IPS-20b (cell line): ENCODE measurements around the gene ULK4.

Experiments used
- H3K27ac ChIP-seq: one replicate; pipeline ENCODE4 v1.5.1; 2013; ENCODE audit warnings: low read length
- H3K27me3 ChIP-seq: 2 replicates; pipeline ENCODE4 v1.6.1; 2013; ENCODE audit warnings: mild to moderate bottlenecking, low read length, inconsistent platforms; ENCODE audit not compliant: insufficient read depth
- H3K36me3 ChIP-seq: 2 replicates; pipeline ENCODE4 v1.6.1; 2013; ENCODE audit warnings: low read depth, mild to moderate bottlenecking, inconsistent platforms, low read length, moderate library complexity; ENCODE audit not compliant: insufficient read depth
- H3K4me1 ChIP-seq: 2 replicates; pipeline ENCODE4 v1.6.1; 2013; ENCODE audit warnings: mild to moderate bottlenecking, control low read depth, inconsistent platforms, low read length, moderate library complexity; ENCODE audit not compliant: insufficient read depth
- H3K4me3 ChIP-seq: 2 replicates; pipeline ENCODE4 v1.5.1; 2013; ENCODE audit warnings: mild to moderate bottlenecking, low read length, inconsistent platforms
- H3K9ac ChIP-seq: 2 replicates; pipeline ENCODE4 v1.6.1; 2013; ENCODE audit warnings: low read depth, mild to moderate bottlenecking, inconsistent platforms, low read length, moderate library complexity
- H3K9me3 ChIP-seq: 2 replicates; pipeline ENCODE4 v1.6.1; 2013; ENCODE audit warnings: mild to moderate bottlenecking, low read depth, low read length, inconsistent platforms; ENCODE audit not compliant: insufficient read depth

ULK4 gene

GRCh38 chr3:41608347-41608746 lies 353.6 kb downstream of the ULK4 start:
- H3K4me3 ChIP-seq, result no peak overlapping the region
- H3K27ac ChIP-seq, result no peak overlapping the region
- H3K36me3 ChIP-seq, result no peaks in the 10 kb centered on the region
- no peaks in the 10 kb centered on the region for H3K27me3 ChIP-seq
- H3K4me1 ChIP-seq, result no peaks in the 10 kb centered on the region
- H3K9me3 ChIP-seq, result no peaks in the 10 kb centered on the region
- H3K9ac ChIP-seq, result no peak overlapping the region

- H3K27ac ChIP-seq, result no peak overlapping the region
- no peaks in the 10 kb centered on the region for H3K9me3 ChIP-seq
- no peaks in the 10 kb centered on the region for H3K27me3 ChIP-seq
- no peak overlapping the region for H3K9ac ChIP-seq
- no peaks in the 10 kb centered on the region for H3K36me3 ChIP-seq
- no peak overlapping the region for H3K4me3 ChIP-seq
- H3K4me1 ChIP-seq, result no peaks in the 10 kb centered on the region
Measured at GRCh38 chr3:41603807-41604206, 358.1 kb downstream of the ULK4 start.

GRCh38 chr3:41602121-41602520 lies 359.8 kb downstream of the ULK4 start:
- Histone ChIP-seq H3K9ac (no peak overlapping the region), H3K27ac (no peak overlapping the region), H3K27me3 (no peaks in the 10 kb centered on the region)

GRCh38 chr3:41601404-41601987 lies 360.4 kb downstream of the ULK4 start:
- no peaks in the 10 kb centered on the region for H3K4me1 ChIP-seq
- H3K9ac ChIP-seq, result no peak overlapping the region
- no peak overlapping the region for H3K27ac ChIP-seq
- no peaks in the 10 kb centered on the region for H3K9me3 ChIP-seq
- H3K27me3 ChIP-seq, result no peaks in the 10 kb centered on the region
- no peaks in the 10 kb centered on the region for H3K36me3 ChIP-seq
- H3K4me3 ChIP-seq, result no peak overlapping the region

More at GRCh38 chr3:41602121-41602520, 359.8 kb downstream of the ULK4 start:
- no peak overlapping the region for H3K4me3 ChIP-seq
- no peaks in the 10 kb centered on the region for H3K36me3 ChIP-seq
- H3K4me1 ChIP-seq, result no peaks in the 10 kb centered on the region
- H3K9me3 ChIP-seq, result no peaks in the 10 kb centered on the region

- H3K9ac ChIP-seq, result no peak overlapping the region
- H3K4me3 ChIP-seq, result no peak overlapping the region
- no peaks in the 10 kb centered on the region for H3K36me3 ChIP-seq
- H3K9me3 ChIP-seq, result no peaks in the 10 kb centered on the region
- no peak overlapping the region for H3K27ac ChIP-seq
- H3K27me3 ChIP-seq, result no peaks in the 10 kb centered on the region
- no peaks in the 10 kb centered on the region for H3K4me1 ChIP-seq
Measured at GRCh38 chr3:41600616-41601015, 361.3 kb downstream of the ULK4 start.

GRCh38 chr3:41599127-41599484 lies 362.8 kb downstream of the ULK4 start:
- Histone ChIP-seq H3K27me3 (no peaks in the 10 kb centered on the region), H3K4me1 (no peaks in the 10 kb centered on the region), H3K9me3 (no peaks in the 10 kb centered on the region), H3K27ac (no peak overlapping the region), H3K4me3 (no peak overlapping the region), H3K9ac (no peak overlapping the region), H3K36me3 (no peaks in the 10 kb centered on the region)

- no peak overlapping the region for H3K4me3 ChIP-seq
- H3K9ac ChIP-seq, result no peak overlapping the region
Measured at GRCh38 chr3:41598402-41599126, 363.3 kb downstream of the ULK4 start.

GRCh38 chr3:41593774-41594173 lies 368.1 kb downstream of the ULK4 start:
- H3K36me3 ChIP-seq, result no peaks in the 10 kb centered on the region
- H3K27ac ChIP-seq, result no peak overlapping the region
- H3K4me1 ChIP-seq, result no peaks in the 10 kb centered on the region
- no peak overlapping the region for H3K4me3 ChIP-seq
- H3K27me3 ChIP-seq, result no peaks in the 10 kb centered on the region
- no peak overlapping the region for H3K9ac ChIP-seq
- H3K9me3 ChIP-seq, result no peaks in the 10 kb centered on the region

More at GRCh38 chr3:41598402-41599126, 363.3 kb downstream of the ULK4 start:
- Histone ChIP-seq H3K4me1 (no peaks in the 10 kb centered on the region), H3K36me3 (no peaks in the 10 kb centered on the region), H3K27me3 (no peaks in the 10 kb centered on the region), H3K27ac (no peak overlapping the region), H3K9me3 (no peaks in the 10 kb centered on the region)

GRCh38 chr3:41592753-41593510 lies 369.0 kb downstream of the ULK4 start:
- Histone ChIP-seq H3K9ac (no peak overlapping the region), H3K4me3 (no peak overlapping the region), H3K36me3 (no peaks in the 10 kb centered on the region), H3K27me3 (no peaks in the 10 kb centered on the region), H3K9me3 (no peaks in the 10 kb centered on the region), H3K27ac (no peak overlapping the region), H3K4me1 (no peaks in the 10 kb centered on the region)

- no peaks in the 10 kb centered on the region for H3K27me3 ChIP-seq
- no peak overlapping the region for H3K27ac ChIP-seq
- no peak overlapping the region for H3K9ac ChIP-seq
- peaks cover 6% of the 10 kb centered on the region; the same call in 1 of the 2 replicates for H3K4me1 ChIP-seq
- no peaks in the 10 kb centered on the region for H3K36me3 ChIP-seq
- H3K4me3 ChIP-seq, result no peak overlapping the region
- H3K9me3 ChIP-seq, result no peaks in the 10 kb centered on the region
Measured at GRCh38 chr3:41583014-41583413, 378.9 kb downstream of the ULK4 start.

GRCh38 chr3:41581700-41582099 lies 380.2 kb downstream of the ULK4 start:
- Histone ChIP-seq H3K9me3 (no peaks in the 10 kb centered on the region), H3K4me3 (no peak overlapping the region), H3K4me1 (peaks cover 13% of the 10 kb centered on the region; the same call in 1 of the 2 replicates), H3K9ac (no peak overlapping the region), H3K27me3 (no peaks in the 10 kb centered on the region), H3K36me3 (no peaks in the 10 kb centered on the region), H3K27ac (no peak overlapping the region)
